HG03159 (cell line): ENCODE results near the gene MPHOSPH6.
A peak's percentile ranks its signal among the peaks of the same experiment; 100 is the strongest.
"Not testable (repeated sequence)": the region's sequence is repeated elsewhere in the genome, so short reads cannot be mapped to it uniquely, and the experiment has no call there.

Experiments
- ATAC-seq: cut with Tn5 transposase; IDR thresholded peaks from one replicate; pipeline ENCODE4 v1.9.1; 2021; ENCODE audit warnings: mild to moderate bottlenecking, moderate library complexity; ENCODE audit not compliant: unreplicated experiment

MPHOSPH6 gene

GRCh38 chr16:82169861-82170845 is at the start of gene MPHOSPH6:
Gene MPHOSPH6 (minus strand): TSS chr16:82170224. CDS start chr16:82170175, 49 bp downstream.
- ATAC-seq, result peak; percentile 96

- no peak for ATAC-seq
These were observed 49.3 kb upstream of the MPHOSPH6 start for GRCh38 chr16:82219298-82219697.

- ATAC-seq, result not testable (repeated sequence)
These were observed 39.3 kb upstream of the MPHOSPH6 start for GRCh38 chr16:82209314-82209713.

- ATAC-seq, result no peak
These were observed 33.2 kb upstream of the MPHOSPH6 start for GRCh38 chr16:82203198-82203597.

- no peak for ATAC-seq
These were observed 31.9 kb upstream of the MPHOSPH6 start for GRCh38 chr16:82201926-82202325.

- no peak for ATAC-seq
These were observed 31.3 kb upstream of the MPHOSPH6 start for GRCh38 chr16:82201351-82201750.

GRCh38 chr16:82199209-82199608 is 29.2 kb upstream of the MPHOSPH6 start:
- no peak for ATAC-seq

GRCh38 chr16:82197540-82198240 is 27.7 kb upstream of the MPHOSPH6 start:
- no peak for ATAC-seq

- ATAC-seq, result no peak
These were observed 26.0 kb upstream of the MPHOSPH6 start for GRCh38 chr16:82195917-82196494.

- no peak for ATAC-seq
These were observed 24.1 kb upstream of the MPHOSPH6 start for GRCh38 chr16:82194086-82194485.

- ATAC-seq, result no peak
These were observed 22.6 kb upstream of the MPHOSPH6 start for GRCh38 chr16:82192665-82193064.

- ATAC-seq, result no peak
These were observed 20.4 kb upstream of the MPHOSPH6 start for GRCh38 chr16:82190386-82190785.

- ATAC-seq, result no peak
These were observed 17.8 kb upstream of the MPHOSPH6 start for GRCh38 chr16:82187829-82188228.

- ATAC-seq, result no peak
These were observed 15.0 kb upstream of the MPHOSPH6 start for GRCh38 chr16:82185012-82185411.

GRCh38 chr16:82184213-82184612 is 14.2 kb upstream of the MPHOSPH6 start:
- ATAC-seq, result no peak

GRCh38 chr16:82183004-82183397 is 13.0 kb upstream of the MPHOSPH6 start:
- ATAC-seq, result no peak

- ATAC-seq, result no peak
These were observed 12.4 kb upstream of the MPHOSPH6 start for GRCh38 chr16:82182266-82183003.

- ATAC-seq, result no peak
These were observed 11.6 kb upstream of the MPHOSPH6 start for GRCh38 chr16:82181461-82182185.

- no peak for ATAC-seq
These were observed 8.3 kb upstream of the MPHOSPH6 start for GRCh38 chr16:82178352-82178751.

GRCh38 chr16:82177555-82177954 is 7.5 kb upstream of the MPHOSPH6 start:
- no peak for ATAC-seq
